ENCODE results near the gene MT1G. TPM values are rescaled to one million over a fixed set of nuclear protein-coding genes. Genes with fewer than 3 reads are reported as not detected.

The MT1G gene
- polyA plus RNA-seq, 1 donor from 2014 or later, result not detected

DNA sequence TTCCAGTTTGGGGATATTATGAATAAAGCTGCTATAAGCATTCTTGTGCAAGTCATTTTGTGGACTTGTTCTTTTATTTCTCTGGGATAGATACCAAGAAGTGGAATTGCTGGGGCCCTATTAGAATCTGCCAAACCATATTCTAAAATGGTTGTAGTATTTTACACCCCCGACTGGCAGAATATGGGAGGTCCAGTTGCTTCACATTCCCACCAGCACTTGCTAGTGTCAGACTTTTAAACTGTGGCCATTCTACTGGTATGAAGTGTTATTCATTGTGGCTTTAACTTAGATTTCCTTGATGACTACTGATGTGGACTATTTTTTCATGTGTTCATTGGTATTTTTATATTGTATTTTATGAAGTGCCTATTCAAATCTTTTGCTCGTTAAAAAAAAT is 44.0 kb upstream of the MT1G start:
- Histone ChIP-seq H4K20me1 (ENCODE audit: insufficient read depth) (no peaks in the 10 kb centered on the region), H3K27ac (ENCODE audit: low read length) (no peak overlapping the region), H3K36me3 (ENCODE audit: insufficient read depth, low read length) (no peaks in the 10 kb centered on the region), H3K4me2 (ENCODE audit: low read length) (no peak overlapping the region), H3K27me3 (ENCODE audit: insufficient read depth, low read depth, low read length) (no peaks in the 10 kb centered on the region), H3K9me2 (ENCODE audit: insufficient read depth, low read length) (no peaks in the 10 kb centered on the region), H2AFZ (ENCODE audit: low read depth, low read length) (no peak overlapping the region), H3K4me3 (ENCODE audit: low read length) (no peak overlapping the region), H3K79me2 (replicated peaks; ENCODE audit: insufficient read depth, low read length) (no peaks in the 10 kb centered on the region), H3K9ac (ENCODE audit: low read length) (no peak overlapping the region), H3F3A (ENCODE audit: insufficient read depth, low read length, poor library complexity, severe bottlenecking) (no peaks in the 10 kb centered on the region), H3K9me3 (ENCODE audit: low read length) (no peaks in the 10 kb centered on the region)
- TF ChIP-seq POLR2AphosphoS5 (IDR thresholded peaks at IDR 0.05) (no peak), MXI1 (conservative IDR thresholded peaks at IDR 0.05; ENCODE audit: poor library complexity, severe bottlenecking) (no peak), EP300 (conservative IDR thresholded peaks at IDR 0.05; ENCODE audit: poor library complexity, severe bottlenecking) (no peak), SMC3 (conservative IDR thresholded peaks at IDR 0.05; ENCODE audit: poor library complexity) (no peak)
- TF ChIP-seq, protein P1, sequence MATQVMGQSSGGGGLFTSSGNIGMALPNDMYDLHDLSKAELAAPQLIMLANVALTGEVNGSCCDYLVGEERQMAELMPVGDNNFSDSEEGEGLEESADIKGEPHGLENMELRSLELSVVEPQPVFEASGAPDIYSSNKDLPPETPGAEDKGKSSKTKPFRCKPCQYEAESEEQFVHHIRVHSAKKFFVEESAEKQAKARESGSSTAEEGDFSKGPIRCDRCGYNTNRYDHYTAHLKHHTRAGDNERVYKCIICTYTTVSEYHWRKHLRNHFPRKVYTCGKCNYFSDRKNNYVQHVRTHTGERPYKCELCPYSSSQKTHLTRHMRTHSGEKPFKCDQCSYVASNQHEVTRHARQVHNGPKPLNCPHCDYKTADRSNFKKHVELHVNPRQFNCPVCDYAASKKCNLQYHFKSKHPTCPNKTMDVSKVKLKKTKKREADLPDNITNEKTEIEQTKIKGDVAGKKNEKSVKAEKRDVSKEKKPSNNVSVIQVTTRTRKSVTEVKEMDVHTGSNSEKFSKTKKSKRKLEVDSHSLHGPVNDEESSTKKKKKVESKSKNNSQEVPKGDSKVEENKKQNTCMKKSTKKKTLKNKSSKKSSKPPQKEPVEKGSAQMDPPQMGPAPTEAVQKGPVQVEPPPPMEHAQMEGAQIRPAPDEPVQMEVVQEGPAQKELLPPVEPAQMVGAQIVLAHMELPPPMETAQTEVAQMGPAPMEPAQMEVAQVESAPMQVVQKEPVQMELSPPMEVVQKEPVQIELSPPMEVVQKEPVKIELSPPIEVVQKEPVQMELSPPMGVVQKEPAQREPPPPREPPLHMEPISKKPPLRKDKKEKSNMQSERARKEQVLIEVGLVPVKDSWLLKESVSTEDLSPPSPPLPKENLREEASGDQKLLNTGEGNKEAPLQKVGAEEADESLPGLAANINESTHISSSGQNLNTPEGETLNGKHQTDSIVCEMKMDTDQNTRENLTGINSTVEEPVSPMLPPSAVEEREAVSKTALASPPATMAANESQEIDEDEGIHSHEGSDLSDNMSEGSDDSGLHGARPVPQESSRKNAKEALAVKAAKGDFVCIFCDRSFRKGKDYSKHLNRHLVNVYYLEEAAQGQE (IDR thresholded peaks at IDR 0.05; ENCODE audit: borderline replicate concordance), result no peak
- TF ChIP-seq, protein P2, sequence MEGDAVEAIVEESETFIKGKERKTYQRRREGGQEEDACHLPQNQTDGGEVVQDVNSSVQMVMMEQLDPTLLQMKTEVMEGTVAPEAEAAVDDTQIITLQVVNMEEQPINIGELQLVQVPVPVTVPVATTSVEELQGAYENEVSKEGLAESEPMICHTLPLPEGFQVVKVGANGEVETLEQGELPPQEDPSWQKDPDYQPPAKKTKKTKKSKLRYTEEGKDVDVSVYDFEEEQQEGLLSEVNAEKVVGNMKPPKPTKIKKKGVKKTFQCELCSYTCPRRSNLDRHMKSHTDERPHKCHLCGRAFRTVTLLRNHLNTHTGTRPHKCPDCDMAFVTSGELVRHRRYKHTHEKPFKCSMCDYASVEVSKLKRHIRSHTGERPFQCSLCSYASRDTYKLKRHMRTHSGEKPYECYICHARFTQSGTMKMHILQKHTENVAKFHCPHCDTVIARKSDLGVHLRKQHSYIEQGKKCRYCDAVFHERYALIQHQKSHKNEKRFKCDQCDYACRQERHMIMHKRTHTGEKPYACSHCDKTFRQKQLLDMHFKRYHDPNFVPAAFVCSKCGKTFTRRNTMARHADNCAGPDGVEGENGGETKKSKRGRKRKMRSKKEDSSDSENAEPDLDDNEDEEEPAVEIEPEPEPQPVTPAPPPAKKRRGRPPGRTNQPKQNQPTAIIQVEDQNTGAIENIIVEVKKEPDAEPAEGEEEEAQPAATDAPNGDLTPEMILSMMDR (IDR thresholded peaks at IDR 0.05; ENCODE audit: poor library complexity, severe bottlenecking), result no peak

DNA sequence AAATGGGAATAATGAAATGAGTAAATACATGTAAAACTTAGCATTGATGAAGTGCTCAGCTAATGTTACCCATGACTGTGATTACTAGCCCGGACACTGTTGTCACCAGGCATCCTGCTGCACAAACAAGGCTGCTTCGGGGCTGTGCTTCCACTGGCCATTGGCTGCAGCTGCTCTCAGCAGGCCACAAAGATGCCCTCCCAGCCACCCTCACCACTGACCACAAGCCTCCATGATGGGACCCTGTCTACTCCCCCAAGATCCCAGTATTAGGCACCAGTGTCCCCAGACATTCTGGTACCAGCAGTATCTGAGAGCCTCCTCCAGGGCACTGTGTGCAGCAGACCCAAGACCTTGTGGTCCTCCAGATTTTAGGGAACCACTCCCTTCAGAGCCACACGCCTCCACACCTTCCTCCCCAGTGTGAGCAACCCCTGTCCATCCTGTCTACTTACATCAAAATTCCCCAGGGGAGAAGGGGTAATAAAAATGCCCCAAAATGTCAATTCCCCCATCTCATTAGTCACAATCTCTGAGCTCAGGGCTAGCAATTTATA is 42.4 kb upstream of the MT1G start:
- no peak overlapping the region for H2AFZ ChIP-seq (ENCODE audit: low read depth, low read length)

More for the DNA sequence above, 42.4 kb upstream of the MT1G start:
- no peaks in the 10 kb centered on the region for H4K20me1 ChIP-seq (ENCODE audit: insufficient read depth)
- H3K4me2 ChIP-seq (ENCODE audit: low read length), result no peak overlapping the region
- H3K27ac ChIP-seq (ENCODE audit: low read length), result no peak overlapping the region
- H3K79me2 ChIP-seq (replicated peaks; ENCODE audit: insufficient read depth, low read length), result no peaks in the 10 kb centered on the region
- no peaks in the 10 kb centered on the region for H3K9me2 ChIP-seq (ENCODE audit: insufficient read depth, low read length)
- no peak overlapping the region for H3K9ac ChIP-seq (ENCODE audit: low read length)
- no peak overlapping the region for H3K4me3 ChIP-seq (ENCODE audit: low read length)
- H3F3A ChIP-seq (ENCODE audit: insufficient read depth, low read length, poor library complexity, severe bottlenecking), result no peaks in the 10 kb centered on the region
- H3K9me3 ChIP-seq (ENCODE audit: low read length), result no peaks in the 10 kb centered on the region
- no peaks in the 10 kb centered on the region for H3K36me3 ChIP-seq (ENCODE audit: insufficient read depth, low read length)
- no peaks in the 10 kb centered on the region for H3K27me3 ChIP-seq (ENCODE audit: insufficient read depth, low read depth, low read length)
- TF ChIP-seq TAF1 (IDR thresholded peaks at IDR 0.05; ENCODE audit: low read depth), result no peak
- no peak for TF ChIP-seq EZH2 (IDR thresholded peaks at IDR 0.05; ENCODE audit: borderline replicate concordance, insufficient read depth, low read length, poor library complexity, severe bottlenecking)
- TF ChIP-seq, protein P1 (IDR thresholded peaks at IDR 0.05; ENCODE audit: borderline replicate concordance), result no peak
- no peak for TF ChIP-seq SMC3 (conservative IDR thresholded peaks at IDR 0.05; ENCODE audit: poor library complexity)
- TF ChIP-seq MXI1 (conservative IDR thresholded peaks at IDR 0.05; ENCODE audit: poor library complexity, severe bottlenecking), result no peak
- TF ChIP-seq RAD21 (conservative IDR thresholded peaks at IDR 0.05), result no peak
- TF ChIP-seq, protein P2 (IDR thresholded peaks at IDR 0.05; ENCODE audit: poor library complexity, severe bottlenecking), result no peak
- TF ChIP-seq EP300 (conservative IDR thresholded peaks at IDR 0.05; ENCODE audit: poor library complexity, severe bottlenecking), result no peak
- TF ChIP-seq POLR2AphosphoS5 (IDR thresholded peaks at IDR 0.05), result no peak
